ENCODE measurements around the gene SP2. TPM values are rescaled to one million over a fixed set of nuclear protein-coding genes. Genes with fewer than 3 reads are reported as not detected.

The SP2 gene
- total and polyA plus RNA-seq, 4 donors = 7.5 to 18.0 (median 13.2) TPM

DNA sequence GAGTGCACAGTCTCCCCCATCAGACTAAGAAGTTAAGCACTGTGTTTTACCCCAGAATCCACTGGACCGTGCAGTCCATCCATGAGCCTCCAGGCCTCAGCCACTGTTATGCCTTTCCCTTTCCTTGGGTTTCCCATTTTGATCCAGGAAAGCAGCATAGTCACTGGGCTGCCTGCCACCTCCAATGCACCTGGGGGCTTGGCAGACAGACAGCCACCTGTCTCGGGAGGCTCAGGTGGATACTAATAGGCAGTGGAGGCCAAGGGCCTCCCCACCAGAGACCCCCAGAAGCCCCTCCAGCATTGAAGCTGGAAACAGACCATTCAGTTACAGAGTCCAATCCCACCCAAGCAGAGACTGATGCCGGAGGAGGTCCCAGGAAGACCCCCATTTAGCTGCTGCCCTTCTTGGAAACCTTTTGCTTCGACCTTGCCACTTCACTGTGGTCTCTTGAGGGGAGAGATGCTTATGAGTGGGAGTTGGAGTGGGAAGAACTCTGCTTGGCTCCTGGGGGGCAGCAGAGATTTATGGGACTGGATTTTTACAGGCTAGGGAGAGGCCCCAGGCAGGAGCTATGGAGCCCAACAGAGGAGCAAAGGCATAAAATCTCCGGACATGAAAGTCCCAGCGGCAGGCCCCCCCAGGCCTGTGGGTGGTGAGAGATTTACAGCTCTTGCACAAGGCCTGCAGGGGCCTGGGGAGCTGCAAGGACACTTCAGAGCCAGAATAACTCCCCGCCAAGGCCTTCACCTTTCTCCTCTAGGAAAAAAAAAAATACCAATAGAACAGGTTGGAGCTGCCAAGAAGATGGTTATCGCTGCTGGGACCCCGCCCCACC lies 12.2 kb upstream of the SP2 start:
- ATAC-seq (ENCODE audit: low FRiP score) (no peak), DNase-seq (peak in 1 of 2 donors; percentile 35)
- Histone ChIP-seq H3K27ac (ENCODE audit: low read depth in 1 of 2, low read length in 2 of 2) (no peak overlapping the region), H3K36me3 (ENCODE audit: control insufficient read depth in 1 of 2, insufficient read depth in 2 of 2, low read length in 1 of 2) (no peaks in the 10 kb centered on the region), H3K4me1 (ENCODE audit: control insufficient read depth in 1 of 2, insufficient read depth in 2 of 2, low read length in 2 of 2) (no peaks in the 10 kb centered on the region), H3K4me3 (ENCODE audit: low read length in 2 of 2) (no peak overlapping the region), H3K9me3 (ENCODE audit: control insufficient read depth, low read length) (no peaks in the 10 kb centered on the region), H3K27me3 (ENCODE audit: control insufficient read depth in 1 of 2, insufficient read depth in 2 of 2, low read length in 1 of 2) (no peaks in the 10 kb centered on the region)
- 77 to 81% methylated on average over 9 of the region's 9 CpGs for WGBS, 2 donors
- intact Hi-C loops (cut with DNase I) = no loop called here

DNA sequence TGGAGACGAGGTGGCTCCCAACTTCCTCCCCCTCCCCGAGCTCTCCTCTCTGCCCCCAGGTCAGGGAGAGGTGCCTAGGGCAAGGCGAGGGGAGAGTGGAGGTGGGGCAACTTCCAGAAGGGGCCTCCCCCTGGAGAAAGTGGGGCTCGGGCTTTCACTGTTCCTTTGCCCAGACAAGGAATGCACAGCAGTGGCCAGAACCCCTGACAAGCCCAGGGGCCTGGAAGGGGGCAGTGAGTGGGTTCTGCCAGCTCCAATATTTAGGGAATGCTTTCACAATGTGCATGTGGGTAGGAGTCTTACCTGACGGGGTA lies 11.7 kb upstream of the SP2 start:
- no peaks in the 10 kb centered on the region for H3K27me3 ChIP-seq (ENCODE audit: control insufficient read depth in 1 of 2, insufficient read depth in 2 of 2, low read length in 1 of 2)
- no peaks in the 10 kb centered on the region for H3K9me3 ChIP-seq (ENCODE audit: control insufficient read depth, low read length)
- ATAC-seq (ENCODE audit: low FRiP score) (no peak), DNase-seq (peak in 1 of 2 donors; percentile 34)
- H3K36me3 ChIP-seq (ENCODE audit: control insufficient read depth in 1 of 2, insufficient read depth in 2 of 2, low read length in 1 of 2) = no peaks in the 10 kb centered on the region
- intact Hi-C loops (cut with DNase I) = no loop called here
- no peak overlapping the region for H3K4me3 ChIP-seq (ENCODE audit: low read length in 2 of 2)
- WGBS, 2 donors = 56 to 71% methylated on average over 4 to 5 of the region's 5 CpGs
- no peaks in the 10 kb centered on the region for H3K4me1 ChIP-seq (ENCODE audit: control insufficient read depth in 1 of 2, insufficient read depth in 2 of 2, low read length in 2 of 2)
- no peak overlapping the region for H3K27ac ChIP-seq (ENCODE audit: low read depth in 1 of 2, low read length in 2 of 2)

DNA sequence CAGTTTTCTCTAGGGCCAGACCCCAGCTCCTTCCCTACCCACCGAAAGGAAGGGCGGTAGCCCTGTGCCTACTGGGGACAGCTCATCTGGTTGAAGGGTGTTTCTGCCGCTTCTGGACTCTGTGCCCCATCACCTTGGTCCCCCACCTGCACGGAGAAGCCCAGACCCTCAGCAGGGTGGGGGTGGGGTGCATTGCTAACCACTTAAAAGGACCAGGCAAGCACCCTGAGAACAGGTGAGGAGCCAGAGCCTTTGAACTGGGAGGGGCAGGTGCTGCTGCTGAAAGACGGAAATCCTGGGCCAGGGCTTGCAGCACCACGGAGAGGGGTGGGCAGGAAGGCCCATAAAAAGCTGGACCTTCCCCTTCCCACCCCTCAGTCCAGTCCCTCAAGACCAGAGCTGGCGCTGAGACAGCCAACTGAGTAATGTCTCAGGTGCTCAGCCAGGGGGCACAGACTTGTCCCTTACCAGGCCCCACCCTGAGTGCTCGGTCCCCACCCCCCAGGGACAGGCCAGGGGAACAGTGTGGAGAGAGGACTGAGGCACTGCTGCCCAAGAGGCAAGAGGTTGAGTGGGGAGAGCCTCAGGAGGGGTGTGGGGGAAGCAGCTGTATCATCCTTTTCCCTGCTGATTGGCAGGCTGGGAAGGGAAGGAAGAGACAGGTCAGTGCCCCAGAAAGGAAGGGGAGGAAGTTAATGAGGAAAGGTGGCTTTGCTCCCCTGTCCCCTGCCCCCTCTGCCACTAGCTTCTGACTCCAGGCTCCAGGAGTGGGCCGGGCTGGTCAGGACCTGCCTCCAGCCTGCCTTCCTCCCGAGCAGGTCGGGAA lies 10.9 kb upstream of the SP2 start:
- H3K27ac ChIP-seq (ENCODE audit: low read depth in 1 of 2, low read length in 2 of 2) = no peak overlapping the region
- WGBS, 2 donors = 67 to 70% methylated on average over 11 of the region's 11 CpGs
- H3K4me1 ChIP-seq (ENCODE audit: control insufficient read depth in 1 of 2, insufficient read depth in 2 of 2, low read length in 2 of 2) = no peaks in the 10 kb centered on the region
- no peaks in the 10 kb centered on the region for H3K27me3 ChIP-seq (ENCODE audit: control insufficient read depth in 1 of 2, insufficient read depth in 2 of 2, low read length in 1 of 2)
- H3K36me3 ChIP-seq (ENCODE audit: control insufficient read depth in 1 of 2, insufficient read depth in 2 of 2, low read length in 1 of 2) = no peaks in the 10 kb centered on the region
- ATAC-seq (ENCODE audit: low FRiP score) (no peak), DNase-seq (peak in 1 of 2 donors; percentile 67)
- no peak overlapping the region for H3K4me3 ChIP-seq (ENCODE audit: low read length in 2 of 2)
- intact Hi-C loops (cut with DNase I) = no loop called here
- H3K9me3 ChIP-seq (ENCODE audit: control insufficient read depth, low read length) = no peaks in the 10 kb centered on the region

DNA sequence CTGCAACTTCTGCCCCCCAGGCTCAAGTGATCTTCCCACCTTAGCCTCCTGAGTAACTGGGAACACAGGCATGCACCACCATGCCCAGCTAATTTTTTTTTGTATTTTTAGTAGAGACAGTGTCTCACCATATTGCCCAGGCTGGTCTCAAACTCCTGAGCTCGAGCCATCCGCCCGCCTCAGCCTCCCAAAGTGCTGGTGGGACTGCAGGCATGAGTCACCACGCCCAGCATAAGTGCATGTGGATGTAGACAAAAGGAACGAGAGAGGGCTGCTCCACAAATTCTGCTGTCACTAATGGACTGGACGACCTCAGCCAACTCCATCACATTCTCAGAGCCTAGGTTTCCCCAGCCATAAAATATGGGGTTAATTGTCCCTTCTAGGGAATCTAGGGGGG lies 7.7 kb upstream of the SP2 start:
- DNase-seq (peak in 1 of 2 donors; percentile 34), ATAC-seq (ENCODE audit: low FRiP score) (no peak)
- Histone ChIP-seq H3K4me1 (ENCODE audit: control insufficient read depth in 1 of 2, insufficient read depth in 2 of 2, low read length in 2 of 2) (no peaks in the 10 kb centered on the region), H3K9me3 (ENCODE audit: control insufficient read depth, low read length) (no peaks in the 10 kb centered on the region), H3K27me3 (ENCODE audit: control insufficient read depth in 1 of 2, insufficient read depth in 2 of 2, low read length in 1 of 2) (no peaks in the 10 kb centered on the region), H3K27ac (ENCODE audit: low read depth in 1 of 2, low read length in 2 of 2) (no peak overlapping the region), H3K4me3 (ENCODE audit: low read length in 2 of 2) (no peak overlapping the region), H3K36me3 (ENCODE audit: control insufficient read depth in 1 of 2, insufficient read depth in 2 of 2, low read length in 1 of 2) (no peaks in the 10 kb centered on the region)
- intact Hi-C loops (cut with DNase I) = loop anchor here in 1 of 2 donors (2.0 kb wide), 1 partner anchor 47 kb away; the partner anchor contains the start of gene SCRN2
- WGBS, 2 donors = 76 to 78% methylated on average over 6 of the region's 6 CpGs

DNA sequence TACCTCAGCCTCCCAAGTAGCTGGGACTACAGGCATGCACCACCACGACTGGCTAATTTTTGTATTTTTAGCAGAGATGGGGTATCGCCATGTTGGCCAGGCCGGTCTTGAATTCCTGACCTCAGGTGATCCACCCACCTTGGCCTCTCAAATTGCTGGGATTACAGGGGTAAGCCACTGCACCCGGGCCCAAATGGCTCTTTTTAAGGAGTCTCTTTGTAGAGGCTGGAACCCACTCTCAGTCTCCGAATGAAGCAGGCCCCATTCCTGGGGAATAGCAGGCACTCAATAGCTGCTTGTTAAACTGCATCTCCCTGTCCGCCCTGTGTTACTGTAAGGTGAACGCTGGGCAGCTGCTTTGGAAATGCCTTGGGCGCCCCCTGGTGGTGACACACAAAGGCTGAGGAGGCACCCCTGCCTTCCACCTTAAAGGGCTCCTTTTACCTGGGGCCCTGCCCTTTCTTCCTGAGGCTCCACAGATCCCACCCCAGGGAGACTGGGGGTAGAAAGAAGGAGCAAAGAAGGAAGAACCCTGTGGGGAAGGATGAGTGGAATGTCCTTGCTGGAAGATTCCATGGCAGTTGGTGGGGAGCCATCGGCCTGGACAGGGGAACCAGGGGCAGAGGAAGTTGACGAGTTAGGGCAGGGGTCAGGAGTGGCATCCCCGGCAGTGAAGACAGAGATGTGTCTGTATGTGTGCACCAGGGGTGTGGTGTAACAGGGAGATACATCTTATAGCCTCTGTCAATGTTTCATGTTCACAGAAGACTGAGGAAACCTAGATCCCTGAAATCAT lies 6.1 kb upstream of the SP2 start:
- Histone ChIP-seq H3K4me1 (ENCODE audit: control insufficient read depth in 1 of 2, insufficient read depth in 2 of 2, low read length in 2 of 2) (no peaks in the 10 kb centered on the region), H3K27me3 (ENCODE audit: control insufficient read depth in 1 of 2, insufficient read depth in 2 of 2, low read length in 1 of 2) (no peaks in the 10 kb centered on the region), H3K4me3 (ENCODE audit: low read length in 2 of 2) (no peak overlapping the region), H3K9me3 (ENCODE audit: control insufficient read depth, low read length) (no peaks in the 10 kb centered on the region), H3K27ac (ENCODE audit: low read depth in 1 of 2, low read length in 2 of 2) (no peak overlapping the region), H3K36me3 (ENCODE audit: control insufficient read depth in 1 of 2, insufficient read depth in 2 of 2, low read length in 1 of 2) (no peaks in the 10 kb centered on the region)
- ATAC-seq (ENCODE audit: low FRiP score) = peak; percentile 92
- intact Hi-C loops (cut with DNase I) = loop anchor here (1.0 to 5.0 kb wide), 3 partner anchors 49 to 132 kb away; partner anchors contain the start of gene SCRN2 (in 2 of the 2)
- 37 to 38% methylated on average over 11 of the region's 11 CpGs for WGBS, 2 donors
- peak; percentile 92 to 96 for DNase-seq

DNA sequence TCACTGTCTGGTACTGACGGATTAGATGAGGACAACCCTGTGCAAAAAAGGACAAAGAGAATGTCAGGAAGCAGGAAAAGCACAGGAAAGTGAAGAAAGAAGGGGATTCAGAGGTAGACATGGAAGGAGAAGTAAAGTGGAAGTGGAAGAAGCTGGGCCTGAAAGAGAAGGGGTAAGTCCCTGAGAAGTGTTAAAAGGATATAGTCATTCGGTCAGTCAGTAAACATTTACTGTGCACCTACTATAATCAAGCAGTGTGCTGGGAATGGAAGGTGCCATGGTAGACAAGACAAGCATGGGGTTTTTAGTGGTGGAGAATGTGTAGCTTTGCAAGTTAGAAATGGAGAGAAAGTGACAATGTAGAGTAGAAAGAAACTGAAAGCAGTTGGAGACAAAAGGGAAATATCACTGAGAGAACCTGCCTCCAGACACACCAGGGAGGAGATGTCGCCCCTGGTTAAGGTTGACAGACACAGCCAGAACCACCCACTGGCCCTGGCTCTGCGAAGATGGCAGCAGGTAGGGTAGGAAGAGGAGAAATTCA lies 4.4 kb upstream of the SP2 start:
- no peak overlapping the region for H3K4me3 ChIP-seq (ENCODE audit: low read length in 2 of 2)
- WGBS, 2 donors = 89 to 92% methylated on average over 4 of the region's 4 CpGs
- H3K36me3 ChIP-seq (ENCODE audit: control insufficient read depth in 1 of 2, insufficient read depth in 2 of 2, low read length in 1 of 2) = no peaks in the 10 kb centered on the region
- intact Hi-C loops (cut with DNase I) = loop anchor here in 1 of 2 donors (5.0 kb wide), 1 partner anchor 131 kb away; no protein-coding TSS in a partner anchor
- H3K27me3 ChIP-seq (ENCODE audit: control insufficient read depth in 1 of 2, insufficient read depth in 2 of 2, low read length in 1 of 2) = no peaks in the 10 kb centered on the region
- ATAC-seq (ENCODE audit: low FRiP score) (no peak), DNase-seq (peak in 1 of 2 donors; percentile 33)
- H3K4me1 ChIP-seq (ENCODE audit: control insufficient read depth in 1 of 2, insufficient read depth in 2 of 2, low read length in 2 of 2) = no peaks in the 10 kb centered on the region
- H3K9me3 ChIP-seq (ENCODE audit: control insufficient read depth, low read length) = no peaks in the 10 kb centered on the region
- H3K27ac ChIP-seq (ENCODE audit: low read depth in 1 of 2, low read length in 2 of 2) = no peak overlapping the region

DNA sequence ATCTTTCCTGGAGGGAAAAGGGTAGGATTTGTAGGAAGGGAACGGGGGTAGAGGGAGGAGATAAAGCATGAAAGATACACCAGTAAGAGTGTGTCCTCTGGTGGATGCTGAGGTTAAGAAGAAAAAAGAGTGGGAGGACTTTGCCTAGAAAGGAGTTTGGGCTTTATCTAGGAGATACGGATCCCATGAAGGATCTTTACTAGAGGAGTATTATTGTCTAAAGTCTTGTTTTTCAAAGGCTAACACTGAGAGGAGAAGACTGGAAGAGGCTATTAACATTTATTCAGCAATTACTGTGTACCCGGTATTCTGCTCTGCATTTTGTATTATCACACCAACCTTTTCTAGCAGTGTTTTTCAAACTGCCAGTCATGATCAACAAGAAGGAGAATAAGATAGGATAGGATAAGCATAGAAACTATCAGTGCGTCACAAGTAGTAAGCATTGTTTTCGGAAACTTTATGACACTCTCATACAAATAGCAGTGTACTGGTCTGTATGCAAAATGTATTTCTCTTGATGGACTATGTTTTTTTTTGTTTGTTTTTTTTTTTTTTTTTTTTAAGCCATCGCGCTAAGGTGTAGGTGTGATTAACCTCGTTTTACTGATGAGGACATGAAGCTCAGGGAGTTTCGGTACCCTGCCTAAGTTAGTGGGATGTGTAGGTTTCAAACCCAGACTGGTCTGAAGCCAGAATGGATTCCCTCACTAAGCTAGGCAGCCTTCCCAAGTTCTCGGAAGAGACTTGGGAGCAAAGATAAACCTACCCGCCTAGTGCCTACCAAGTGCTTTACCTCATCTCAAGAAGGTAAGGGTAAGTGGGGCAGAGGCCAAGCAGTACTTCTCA lies 1.3 kb upstream of the SP2 start:
- no peak for ATAC-seq (ENCODE audit: low FRiP score)
- Histone ChIP-seq H3K27me3 (ENCODE audit: control insufficient read depth in 1 of 2, insufficient read depth in 2 of 2, low read length in 1 of 2) (no peaks in the 10 kb centered on the region), H3K4me3 (ENCODE audit: low read length in 2 of 2) (peak overlapping the region; percentile 66 to 92), H3K9me3 (ENCODE audit: control insufficient read depth, low read length) (no peaks in the 10 kb centered on the region), H3K36me3 (ENCODE audit: control insufficient read depth in 1 of 2, insufficient read depth in 2 of 2, low read length in 1 of 2) (no peaks in the 10 kb centered on the region), H3K4me1 (ENCODE audit: control insufficient read depth in 1 of 2, insufficient read depth in 2 of 2, low read length in 2 of 2) (peaks cover 0 to 4% of the 10 kb centered on the region in 2 donors), H3K27ac (ENCODE audit: low read depth in 1 of 2, low read length in 2 of 2) (peak overlapping the region in 1 of 2 donors; percentile 95)
- intact Hi-C loops (cut with DNase I) = loop anchor here (2.0 to 5.0 kb wide), 3 partner anchors 48 to 128 kb away; partner anchors contain the start of genes CDK5RAP3 (in 1 of the 2) and PNPO (in 1 of the 2)
- no peak for DNase-seq
- 35 to 36% methylated on average over 11 of the region's 11 CpGs for WGBS, 2 donors

All from aorta (tissue), 5 donors.